GM18907 (cell line): ENCODE data around the gene SLC24A5.

ENCODE experiments used
- ATAC-seq: cut with Tn5 transposase; IDR thresholded peaks from one replicate; pipeline ENCODE4 v1.9.1; 2021; ENCODE audit warnings: mild to moderate bottlenecking, moderate library complexity; ENCODE audit not compliant: unreplicated experiment

Gene SLC24A5

GRCh38 chr15:48185529-48185928, 64.7 kb downstream of the SLC24A5 start:
- no peak for ATAC-seq

GRCh38 chr15:48186271-48186670, 65.5 kb downstream of the SLC24A5 start:
- ATAC-seq, result no peak

- ATAC-seq, result no peak
These were observed 70.3 kb downstream of the SLC24A5 start for GRCh38 chr15:48190932-48191573.

GRCh38 chr15:48191574-48192225, 70.9 kb downstream of the SLC24A5 start, which contains the start of gene CTXN2:
Gene CTXN2 (plus strand): TSS chr15:48191665. CDS start chr15:48201301, 9,636 bp downstream.
- ATAC-seq, result no peak
